Parathyroid adenoma (tissue), 2 donors: ENCODE measurements around the gene FAM111B.

Experiments used
- H2AFZ ChIP-seq: fragments of 300-600 bp; sonication (generic); one replicate; pipeline ENCODE4 v1.7.0; 2017; ENCODE audit warnings: antibody characterized with exemption, mild to moderate bottlenecking
- H3K27ac ChIP-seq: fragments of 300-600 bp; sonication (generic); one replicate; pipeline ENCODE4 v1.7.0; 2017
- H3K27me3 ChIP-seq: fragments of 300-600 bp; sonication (generic); one replicate; pipeline ENCODE4 v1.7.0; 2017; ENCODE audit warnings: low read length; ENCODE audit not compliant: control insufficient read depth, insufficient read depth
- H3K36me3 ChIP-seq: fragments of 300-600 bp; sonication (generic); one replicate; pipeline ENCODE4 v1.7.0; 2017; ENCODE audit warnings: low read length; ENCODE audit not compliant: control insufficient read depth, insufficient read depth
- H3K4me1 ChIP-seq: fragments of 300-600 bp; sonication (generic); one replicate; pipeline ENCODE4 v1.7.0; 2017; ENCODE audit warnings: control low read depth
- H3K4me2 ChIP-seq: fragments of 300-600 bp; sonication (generic); one replicate; pipeline ENCODE4 v1.7.0; 2017; ENCODE audit warnings: low read length
- H3K4me3 ChIP-seq: fragments of 300-600 bp; sonication (generic); one replicate; pipeline ENCODE4 v1.7.0; 2017; ENCODE audit warnings: low read depth, low read length
- H3K79me2 ChIP-seq: fragments of 300-600 bp; sonication (generic); one replicate; pipeline ENCODE4 v1.7.0; 2017; ENCODE audit warnings: control low read depth
- H3K9ac ChIP-seq: fragments of 300-600 bp; sonication (generic); one replicate; pipeline ENCODE4 v1.7.0; 2017; ENCODE audit warnings: mild to moderate bottlenecking
- H3K9me3 ChIP-seq: fragments of 300-600 bp; sonication (generic); one replicate; pipeline ENCODE4 v1.7.0; 2017; ENCODE audit warnings: low read length; ENCODE audit not compliant: control insufficient read depth
- TF ChIP-seq, protein P1 (sequence below): fragments of 300-600 bp; sonication (generic); IDR thresholded peaks from one replicate; pipeline ENCODE4 v1.7.0; 2017; ENCODE audit warnings: antibody characterized with exemption, mild to moderate bottlenecking
- donor health status: primary hyperparathyroidism.

Gene FAM111B

DNA sequence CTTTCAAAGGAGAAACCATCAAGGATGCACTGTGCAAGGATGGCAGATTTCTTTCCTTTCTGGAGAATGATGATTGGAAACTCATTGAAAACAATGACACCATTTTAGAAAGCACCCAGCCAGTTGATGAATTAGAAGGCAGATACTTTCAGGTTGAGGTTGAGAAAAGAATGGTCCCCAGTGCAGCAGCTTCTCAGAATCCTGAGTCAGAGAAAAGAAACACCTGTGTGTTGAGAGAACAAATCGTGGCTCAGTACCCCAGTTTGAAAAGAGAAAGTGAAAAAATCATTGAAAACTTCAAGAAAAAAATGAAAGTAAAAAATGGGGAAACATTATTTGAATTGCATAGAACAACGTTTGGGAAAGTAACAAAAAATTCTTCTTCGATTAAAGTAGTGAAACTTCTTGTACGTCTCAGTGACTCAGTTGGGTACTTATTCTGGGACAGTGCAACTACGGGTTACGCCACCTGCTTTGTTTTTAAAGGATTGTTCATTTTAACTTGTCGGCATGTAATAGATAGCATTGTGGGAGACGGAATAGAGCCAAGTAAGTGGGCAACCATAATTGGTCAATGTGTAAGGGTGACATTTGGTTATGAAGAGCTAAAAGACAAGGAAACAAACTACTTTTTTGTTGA is 45.4 kb downstream of the FAM111B start:
- TF ChIP-seq, protein P1, sequence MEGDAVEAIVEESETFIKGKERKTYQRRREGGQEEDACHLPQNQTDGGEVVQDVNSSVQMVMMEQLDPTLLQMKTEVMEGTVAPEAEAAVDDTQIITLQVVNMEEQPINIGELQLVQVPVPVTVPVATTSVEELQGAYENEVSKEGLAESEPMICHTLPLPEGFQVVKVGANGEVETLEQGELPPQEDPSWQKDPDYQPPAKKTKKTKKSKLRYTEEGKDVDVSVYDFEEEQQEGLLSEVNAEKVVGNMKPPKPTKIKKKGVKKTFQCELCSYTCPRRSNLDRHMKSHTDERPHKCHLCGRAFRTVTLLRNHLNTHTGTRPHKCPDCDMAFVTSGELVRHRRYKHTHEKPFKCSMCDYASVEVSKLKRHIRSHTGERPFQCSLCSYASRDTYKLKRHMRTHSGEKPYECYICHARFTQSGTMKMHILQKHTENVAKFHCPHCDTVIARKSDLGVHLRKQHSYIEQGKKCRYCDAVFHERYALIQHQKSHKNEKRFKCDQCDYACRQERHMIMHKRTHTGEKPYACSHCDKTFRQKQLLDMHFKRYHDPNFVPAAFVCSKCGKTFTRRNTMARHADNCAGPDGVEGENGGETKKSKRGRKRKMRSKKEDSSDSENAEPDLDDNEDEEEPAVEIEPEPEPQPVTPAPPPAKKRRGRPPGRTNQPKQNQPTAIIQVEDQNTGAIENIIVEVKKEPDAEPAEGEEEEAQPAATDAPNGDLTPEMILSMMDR = no peak
- Histone ChIP-seq H3K27me3 (no peaks in the 10 kb centered on the region), H3K4me1 (no peaks in the 10 kb centered on the region), H3K9me3 (no peaks in the 10 kb centered on the region), H3K4me2 (no peak overlapping the region), H2AFZ (no peak overlapping the region), H3K36me3 (no peaks in the 10 kb centered on the region), H3K4me3 (no peak overlapping the region), H3K79me2 (no peaks in the 10 kb centered on the region), H3K27ac (no peak overlapping the region), H3K9ac (no peak overlapping the region)

DNA sequence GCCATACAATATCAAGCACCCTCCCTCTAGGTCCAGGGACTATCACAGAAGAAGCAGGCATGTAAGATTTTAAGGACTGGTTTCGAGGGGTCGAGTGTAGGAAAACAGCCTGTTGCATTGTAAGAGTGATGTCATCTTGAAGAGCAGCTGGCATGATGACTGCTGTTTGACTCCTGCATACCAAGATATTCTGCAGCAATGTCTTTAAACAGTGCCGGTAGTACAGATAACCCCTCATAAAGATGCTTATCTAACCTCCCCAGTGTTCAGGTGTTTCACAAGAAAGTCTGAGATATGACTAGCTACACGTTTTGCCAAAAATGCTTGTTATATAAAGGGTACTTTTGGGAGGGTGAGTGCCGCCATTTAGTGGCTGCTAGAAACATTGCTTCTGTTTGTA is 47.6 kb downstream of the FAM111B start:
- H2AFZ ChIP-seq = no peak overlapping the region
- no peak overlapping the region for H3K4me2 ChIP-seq
- H3K4me3 ChIP-seq = no peak overlapping the region
- H3K79me2 ChIP-seq = no peaks in the 10 kb centered on the region
- H3K9me3 ChIP-seq = no peaks in the 10 kb centered on the region
- no peak overlapping the region for H3K9ac ChIP-seq
- no peaks in the 10 kb centered on the region for H3K36me3 ChIP-seq
- TF ChIP-seq, protein P1 = no peak
- H3K27ac ChIP-seq = no peak overlapping the region
- no peaks in the 10 kb centered on the region for H3K4me1 ChIP-seq
- H3K27me3 ChIP-seq = no peaks in the 10 kb centered on the region

DNA sequence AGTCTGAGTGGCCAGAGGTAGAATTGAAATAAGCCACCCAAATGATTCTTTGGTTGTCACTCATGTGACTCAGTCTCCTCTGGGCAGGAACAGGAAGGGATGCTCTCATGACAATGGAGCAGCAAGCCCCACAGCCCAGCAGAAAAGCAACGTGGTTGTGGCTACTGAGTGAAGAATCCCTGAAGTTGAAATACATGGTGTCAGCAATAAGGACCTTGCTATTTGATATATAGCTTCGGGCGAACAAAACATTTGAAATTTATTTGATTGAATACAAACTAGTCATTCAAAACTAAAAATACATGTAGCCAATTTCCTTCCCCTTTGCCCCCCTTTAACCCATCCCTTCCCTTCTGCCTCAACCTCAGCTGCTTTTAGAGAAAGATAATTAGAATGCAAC is 50.4 kb downstream of the FAM111B start:
- H3K4me3 ChIP-seq = no peak overlapping the region
- no peak overlapping the region for H3K4me2 ChIP-seq
- TF ChIP-seq, protein P1 = no peak
- H3K27me3 ChIP-seq = no peaks in the 10 kb centered on the region
- no peaks in the 10 kb centered on the region for H3K36me3 ChIP-seq
- no peak overlapping the region for H3K9ac ChIP-seq
- H3K27ac ChIP-seq = no peak overlapping the region
- no peaks in the 10 kb centered on the region for H3K4me1 ChIP-seq
- no peaks in the 10 kb centered on the region for H3K79me2 ChIP-seq
- H3K9me3 ChIP-seq = no peaks in the 10 kb centered on the region
- H2AFZ ChIP-seq = no peak overlapping the region

DNA sequence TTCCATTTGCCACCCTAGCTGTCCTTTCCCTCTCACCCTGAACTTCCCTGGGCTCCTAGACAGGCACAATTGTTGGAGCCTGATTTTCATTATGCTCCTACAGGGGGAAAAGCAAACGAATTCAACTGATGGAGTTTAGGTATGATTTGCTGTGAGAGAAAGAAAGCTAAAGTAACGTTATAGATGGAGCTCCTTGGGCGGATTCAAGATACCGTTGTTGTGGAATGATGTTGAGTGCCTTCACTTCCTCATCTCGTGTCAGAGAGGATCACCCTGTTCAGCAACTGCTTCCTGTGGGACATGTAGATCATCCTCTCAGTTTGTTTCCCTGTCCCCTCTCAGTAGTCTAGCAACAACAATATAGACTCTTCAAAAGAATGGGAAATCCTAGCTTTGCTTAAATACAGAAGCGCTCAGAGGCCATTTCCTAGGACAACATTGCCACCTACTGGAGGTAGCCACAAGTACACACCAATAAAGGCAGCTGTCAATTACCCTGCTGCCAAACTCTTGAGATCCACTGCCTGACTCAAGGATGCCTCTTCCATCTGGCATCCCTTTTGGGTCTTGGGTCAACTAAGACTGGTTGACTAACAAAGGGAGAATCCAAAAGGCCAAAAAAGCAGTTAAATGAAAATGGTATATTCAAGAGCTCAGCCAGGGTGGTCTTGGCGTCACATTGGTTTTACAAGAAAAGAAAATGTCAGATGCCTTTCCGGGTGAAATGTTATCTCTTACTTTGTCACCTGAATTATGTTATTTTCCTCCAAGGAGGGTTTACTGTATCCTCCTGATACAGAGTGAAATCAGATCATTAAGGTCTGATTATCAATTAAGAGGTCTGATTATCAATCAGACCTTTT is 51.4 kb downstream of the FAM111B start:
- H3K9me3 ChIP-seq = no peaks in the 10 kb centered on the region
- H3K27ac ChIP-seq = no peak overlapping the region
- H2AFZ ChIP-seq = no peak overlapping the region
- no peaks in the 10 kb centered on the region for H3K36me3 ChIP-seq
- H3K79me2 ChIP-seq = no peaks in the 10 kb centered on the region
- H3K4me1 ChIP-seq = no peaks in the 10 kb centered on the region
- H3K27me3 ChIP-seq = no peaks in the 10 kb centered on the region
- TF ChIP-seq, protein P1 = peak; percentile 78
- no peak overlapping the region for H3K4me2 ChIP-seq
- no peak overlapping the region for H3K4me3 ChIP-seq
- no peak overlapping the region for H3K9ac ChIP-seq
